Measurements from ENCODE around the gene BRIX1.
"Not testable (repeated sequence)": the region's sequence is repeated elsewhere in the genome, so short reads cannot be mapped to it uniquely, and the experiment has no call there.

The BRIX1 gene

DNA sequence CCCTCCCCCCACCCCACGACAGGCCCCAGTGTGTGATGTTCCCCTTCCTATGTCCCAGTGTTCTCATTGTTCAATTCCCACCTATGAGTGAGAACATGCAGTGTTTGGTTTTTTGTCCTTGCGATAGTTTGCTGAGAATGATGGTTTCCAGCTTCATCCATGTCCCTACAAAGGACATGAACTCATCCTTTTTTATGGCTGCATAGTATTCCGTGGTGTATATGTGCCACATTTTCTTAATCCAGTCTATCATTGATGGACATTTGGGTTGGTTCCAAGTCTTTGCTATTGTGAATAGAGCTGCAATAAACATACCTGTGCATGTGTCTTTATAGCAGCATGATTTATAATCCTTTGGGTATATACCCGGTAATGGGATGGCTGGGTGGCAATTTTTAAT, 56.1 kb downstream of the BRIX1 start:
- not testable (repeated sequence) for DNase-seq

All from T1000 (cell line).